HepG2 (cell line): ENCODE results near the gene CHN1. TPM values are rescaled to one million over a fixed set of nuclear protein-coding genes. Genes with fewer than 3 reads are reported as not detected.

ENCODE experiments used
- ATAC-seq: fragments of 200-7000 bp; cut with Tn5 transposase; 3 replicates; pipeline ENCODE4 v1.9.1; 2020; ENCODE audit warnings: mild to moderate bottlenecking, moderate library complexity
- BruUV-seq: library from RNA; stranded (reverse); fragments of 400-500 nt; replicated peaks from 2 replicates; lab custom pipeline; 2021; lab: Mats Ljungman, UMichigan
- CTCF ChIA-PET: fragments of 300-600 bp; formaldehyde crosslinking; extraction: SDS; loops from one replicate; lab custom pipeline; 2021; ENCODE audit warnings: low total read pairs, inconsistent platforms, low intra/inter-chr PET ratio; lab: Yijun Ruan, JAX
- POLR2A ChIA-PET: fragments of 350-600 bp; sonication (Branson Sonifier 250); formaldehyde crosslinking; loops from one replicate; lab custom pipeline; 2020; ENCODE audit warnings: antibody characterized with exemption, inconsistent platforms; lab: Yijun Ruan, JAX
- DNase-seq: peaks from one replicate; pipeline ENCODE4 v3.0.0-alpha.2; 2015; ENCODE audit warnings: low spot score
- FAIRE-seq: peaks from 3 replicates; lab custom pipeline; 2011; peaks lifted over from hg19 to GRCh38; lab: Jason Lieb, UNC
- H2AFZ ChIP-seq: one replicate; pipeline ENCODE4 v1.6.1; 2011; ENCODE audit warnings: low read length, inconsistent platforms
- H3K27ac ChIP-seq: fragments of 300-600 bp; 3 replicates; pipeline ENCODE4 v1.8.0; 2011; ENCODE audit warnings: mixed run types, mild to moderate bottlenecking, mixed read lengths, low read length, inconsistent platforms; ENCODE audit not compliant: insufficient read depth; ENCODE audit errors: extremely low read length
- H3K27me3 ChIP-seq, 2 experiments: fragments of 200-600 bp in 1 of 2; 2 replicates in 1 of 2; 3 replicates in 1 of 2; pipeline versions ENCODE4 v1.6.0 to v1.8.0; 2011; ENCODE audit warnings: low read length in 2 of 2, mild to moderate bottlenecking in 2 of 2, moderate library complexity in 2 of 2, inconsistent platforms in 1 of 2; ENCODE audit not compliant: insufficient read depth in 2 of 2, control insufficient read depth in 1 of 2
- H3K36me3 ChIP-seq, 2 experiments: fragments of 200-600 bp in 1 of 2; replicated peaks in 1 of 2; 2 replicates in 1 of 2; 3 replicates in 1 of 2; pipeline versions ENCODE4 v1.5.1 to v1.8.0; 2011; ENCODE audit warnings: low read length in 2 of 2, inconsistent platforms in 1 of 2; ENCODE audit not compliant: insufficient read depth in 2 of 2, control insufficient read depth in 1 of 2
- H3K4me1 ChIP-seq: 2 replicates; pipeline ENCODE4 v1.5.1; 2012; ENCODE audit warnings: low read length, inconsistent platforms; ENCODE audit not compliant: insufficient read depth
- H3K4me2 ChIP-seq: 2 replicates; pipeline ENCODE4 v1.6.0; 2011; ENCODE audit warnings: low read depth, low read length, inconsistent platforms
- H3K4me3 ChIP-seq, 3 experiments: fragments of 200-600 bp in 1 of 3; sonication (generic), shearing (Covaris generic) in 1 of 3; replicated peaks in 1 of 3; 2 replicates each; pipeline ENCODE4 v1.5.1; 2011 to 2016; ENCODE audit warnings: low read length in 3 of 3, inconsistent platforms in 2 of 3, low read depth in 2 of 3, mild to moderate bottlenecking in 2 of 3, control low read depth in 1 of 3, mixed read lengths in 1 of 3; ENCODE audit not compliant: insufficient read depth in 1 of 3
- H3K79me2 ChIP-seq: one replicate; pipeline ENCODE4 v1.6.1; 2011; ENCODE audit warnings: low read length, inconsistent platforms; ENCODE audit not compliant: insufficient read depth
- H3K9ac ChIP-seq: 2 replicates; pipeline ENCODE4 v1.6.0; 2011; ENCODE audit warnings: mild to moderate bottlenecking, low read depth, low read length, inconsistent platforms; ENCODE audit not compliant: insufficient read depth
- H3K9me3 ChIP-seq: 2 replicates; pipeline ENCODE4 v1.5.1; 2012; ENCODE audit warnings: mild to moderate bottlenecking, low read length
- H4K20me1 ChIP-seq: 2 replicates; pipeline ENCODE4 v1.6.0; 2011; ENCODE audit warnings: inconsistent platforms, mild to moderate bottlenecking, low read length, moderate library complexity; ENCODE audit not compliant: insufficient read depth
- HIVEP1 ChIP-seq: sonication (generic); formaldehyde crosslinking; IDR thresholded peaks from 2 replicates; pipeline ENCODE4 v1.4.0; 2020; ENCODE audit warnings: mild to moderate bottlenecking, missing genetic modification reagents
- HOXA9 ChIP-seq: sonication (generic); formaldehyde crosslinking; IDR thresholded peaks from 2 replicates; pipeline ENCODE4 v1.8.1; 2022; ENCODE audit warnings: missing genetic modification reagents, mild to moderate bottlenecking, moderate library complexity, borderline replicate concordance
- IRF2 ChIP-seq: IDR thresholded peaks from 2 replicates; pipeline ENCODE4 v1.6.1; 2018; ENCODE audit warnings: missing genetic modification reagents, missing compliant biosample characterization
- MEIS2 ChIP-seq: sonication (generic); formaldehyde crosslinking; IDR thresholded peaks from 2 replicates; pipeline ENCODE4 v1.9.0; 2021; ENCODE audit warnings: mild to moderate bottlenecking, missing genetic modification reagents
- MYPOP ChIP-seq: sonication (generic); formaldehyde crosslinking; IDR thresholded peaks from 2 replicates; pipeline ENCODE4 v1.8.1; 2023; ENCODE audit warnings: mild to moderate bottlenecking, moderate library complexity, missing genetic modification reagents
- NAIF1 ChIP-seq: sonication (generic); formaldehyde crosslinking; IDR thresholded peaks from 2 replicates; pipeline ENCODE4 v1.5.0; 2020; ENCODE audit warnings: mild to moderate bottlenecking, missing genetic modification reagents, borderline replicate concordance
- NCOA1 ChIP-seq: sonication (generic); formaldehyde crosslinking; IDR thresholded peaks from 2 replicates; pipeline ENCODE4 v1.9.0; 2021; ENCODE audit warnings: missing genetic modification reagents
- NCOR1 ChIP-seq: fragments of 200-600 bp; sonication (generic); IDR thresholded peaks from 2 replicates; pipeline ENCODE4 v1.7.0; 2017; ENCODE audit warnings: antibody characterized with exemption, low read length, borderline replicate concordance
- RBFOX2 ChIP-seq: fragments of 200-400 bp; formaldehyde crosslinking; IDR thresholded peaks from 2 replicates; pipeline ENCODE4 v1.6.1; 2017; ENCODE audit warnings: low read depth, mild to moderate bottlenecking, low read length
- ZNF256 ChIP-seq: sonication (generic); formaldehyde crosslinking; conservative IDR thresholded peaks from 2 replicates; pipeline ENCODE4 v1.4.0; 2020; ENCODE audit warnings: missing genetic modification reagents
- ZNF263 ChIP-seq: sonication (generic); formaldehyde crosslinking; IDR thresholded peaks from 2 replicates; pipeline ENCODE4 v1.4.0; 2020; ENCODE audit warnings: missing genetic modification reagents
- ZNF451 ChIP-seq: sonication (generic); formaldehyde crosslinking; IDR thresholded peaks from 2 replicates; pipeline ENCODE4 v1.5.0; 2020; ENCODE audit warnings: mild to moderate bottlenecking, missing genetic modification reagents
- ZNF614 ChIP-seq: IDR thresholded peaks from 2 replicates; pipeline ENCODE4 v1.6.1; 2018; ENCODE audit warnings: missing biosample characterization, missing genetic modification reagents, inconsistent platforms, borderline replicate concordance
- ZNF816 ChIP-seq: sonication (generic); formaldehyde crosslinking; IDR thresholded peaks from 2 replicates; pipeline ENCODE4 v1.8.0; 2022; ENCODE audit warnings: missing genetic modification reagents, mild to moderate bottlenecking, borderline replicate concordance
- WGBS: methylation state at CpG from one replicate; pipeline ENCODE4 v1.1.6; 2017; ENCODE audit warnings: low lambda C conversion rate; 5-methylcytosine and 5-hydroxymethylcytosine counted together
- in situ Hi-C: cut with HindIII; loops from 2 replicates; pipeline ENCODE4 v1.10.0; 2017; ENCODE audit warnings: low pct_unique_long_range_greater_than_20kb; ENCODE audit not compliant: extremely low pct_ligation_motif_present
- intact Hi-C: fragments of 100-400 bp; cut with micrococcal nuclease; formaldehyde crosslinking; loops from one replicate; pipeline ENCODE4 v1.10.0; 2022; ENCODE audit not compliant: unreplicated experiment
- polyA plus RNA-seq, 8 experiments: library from polyadenylated mRNA; depleted of rRNA in 3 of 8; stranded (reverse) in 7 of 8; unstranded in 1 of 8; fragments of >200 nt; fragmentation: Illumina TruSeq in 4 of 8; extraction: Trizol in 4 of 8; gene quantifications; 2 replicates each; pipeline versions ENCODE4 v1.2.1 to v1.2.3, GENCODE V29; 2011 to 2016; ENCODE audit warnings: low read depth in 4 of 8, missing spikeins in 1 of 8, mixed read lengths in 1 of 8; ENCODE audit not compliant: insufficient read depth in 1 of 8
- total RNA-seq, 5 experiments: library from RNA; depleted of rRNA; stranded (reverse); fragments of >200 nt; fragmentation: Illumina TruSeq; extraction: Trizol; gene quantifications; 2 replicates each; pipeline ENCODE4 v1.2.3, GENCODE V29; 2016; ENCODE audit warnings: low read depth in 1 of 5
- TF ChIP-seq, protein P1 (sequence below): sonication (generic); formaldehyde crosslinking; IDR thresholded peaks from 2 replicates; pipeline ENCODE4 v1.5.0; 2020; ENCODE audit warnings: mild to moderate bottlenecking, missing genetic modification reagents, moderate library complexity
- TF ChIP-seq, protein P2 (sequence below): IDR thresholded peaks from 2 replicates; pipeline ENCODE4 v1.6.1; 2016; ENCODE audit warnings: mild to moderate bottlenecking, missing biosample characterization, missing genetic modification reagents

CHN1 gene
- total and polyA plus RNA-seq, 2 of the 13 experiments (the other 11 are each of a cell fraction or from before 2014, with no cell fraction given) = 2.8 to 3.5 TPM

DNA sequence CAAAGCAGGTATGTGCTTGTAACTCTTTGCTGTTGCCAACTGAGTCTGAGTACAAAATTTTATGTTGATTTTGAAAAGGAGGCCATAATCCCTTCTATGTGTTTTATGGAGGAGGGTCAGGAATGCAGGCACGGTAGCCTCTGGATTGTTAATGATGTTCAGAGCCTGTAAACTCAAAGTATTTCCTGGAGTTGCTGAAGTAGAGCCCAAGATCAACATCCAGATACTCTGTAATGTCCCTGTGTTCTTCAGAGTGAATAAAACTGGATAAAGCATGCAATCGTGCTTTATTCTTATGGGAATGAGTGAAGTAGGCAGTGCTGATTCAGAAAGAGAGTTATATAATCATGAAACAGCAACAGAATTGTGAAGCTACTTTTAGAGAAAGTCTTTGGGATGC lies 179.1 kb downstream of the CHN1 start:
- no TSS peak for BruUV-seq
- H3K9ac ChIP-seq = no peak overlapping the region
- ATAC-seq (no peak), FAIRE-seq (no peak), DNase-seq (no peak)
- H3K4me3 ChIP-seq = no peak overlapping the region
- 9% methylated on average over 2 of the region's 2 CpGs for WGBS
- H3K4me2 ChIP-seq = no peak overlapping the region
- H3K27me3 ChIP-seq = peaks cover 0 to 3% of the 10 kb centered on the region in 2 experiments; a peak in 1 of 5 replicates
- H3K4me1 ChIP-seq = no peaks in the 10 kb centered on the region
- no peaks in the 10 kb centered on the region for H4K20me1 ChIP-seq
- H3K27ac ChIP-seq = no peak overlapping the region
- POLR2A ChIA-PET = no interaction called here
- TF ChIP-seq, protein P1, sequence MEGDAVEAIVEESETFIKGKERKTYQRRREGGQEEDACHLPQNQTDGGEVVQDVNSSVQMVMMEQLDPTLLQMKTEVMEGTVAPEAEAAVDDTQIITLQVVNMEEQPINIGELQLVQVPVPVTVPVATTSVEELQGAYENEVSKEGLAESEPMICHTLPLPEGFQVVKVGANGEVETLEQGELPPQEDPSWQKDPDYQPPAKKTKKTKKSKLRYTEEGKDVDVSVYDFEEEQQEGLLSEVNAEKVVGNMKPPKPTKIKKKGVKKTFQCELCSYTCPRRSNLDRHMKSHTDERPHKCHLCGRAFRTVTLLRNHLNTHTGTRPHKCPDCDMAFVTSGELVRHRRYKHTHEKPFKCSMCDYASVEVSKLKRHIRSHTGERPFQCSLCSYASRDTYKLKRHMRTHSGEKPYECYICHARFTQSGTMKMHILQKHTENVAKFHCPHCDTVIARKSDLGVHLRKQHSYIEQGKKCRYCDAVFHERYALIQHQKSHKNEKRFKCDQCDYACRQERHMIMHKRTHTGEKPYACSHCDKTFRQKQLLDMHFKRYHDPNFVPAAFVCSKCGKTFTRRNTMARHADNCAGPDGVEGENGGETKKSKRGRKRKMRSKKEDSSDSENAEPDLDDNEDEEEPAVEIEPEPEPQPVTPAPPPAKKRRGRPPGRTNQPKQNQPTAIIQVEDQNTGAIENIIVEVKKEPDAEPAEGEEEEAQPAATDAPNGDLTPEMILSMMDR (CRISPR knock-in tag) = no peak
- TF ChIP-seq MEIS2 (no peak), ZNF614 (CRISPR knock-in tag) (no peak), ZNF256 (CRISPR knock-in tag) (no peak), ZNF451 (CRISPR knock-in tag) (no peak), ZNF816 (no peak), HIVEP1 (CRISPR knock-in tag) (no peak), IRF2 (CRISPR knock-in tag) (no peak), NCOA1 (no peak), MYPOP (CRISPR knock-in tag) (no peak), ZNF263 (CRISPR knock-in tag) (no peak), HOXA9 (CRISPR knock-in tag) (no peak), RBFOX2 (no peak), NAIF1 (CRISPR knock-in tag) (no peak), NCOR1 (no peak)
- TF ChIP-seq, protein P2, sequence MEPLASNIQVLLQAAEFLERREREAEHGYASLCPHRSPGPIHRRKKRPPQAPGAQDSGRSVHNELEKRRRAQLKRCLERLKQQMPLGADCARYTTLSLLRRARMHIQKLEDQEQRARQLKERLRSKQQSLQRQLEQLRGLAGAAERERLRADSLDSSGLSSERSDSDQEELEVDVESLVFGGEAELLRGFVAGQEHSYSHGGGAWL (CRISPR knock-in tag) = no peak
- CTCF ChIA-PET = no interaction called here
- intact Hi-C loops (no loop called here), in situ Hi-C loops (no loop called here)
- no peaks in the 10 kb centered on the region for H3K9me3 ChIP-seq
- H3K79me2 ChIP-seq = no peaks in the 10 kb centered on the region
- H2AFZ ChIP-seq = no peak overlapping the region
- no peaks in the 10 kb centered on the region for H3K36me3 ChIP-seq
